Right renal pelvis (tissue), 4 donors: ENCODE measurements around the gene KCP. TPM values are rescaled to one million over a fixed set of nuclear protein-coding genes. Genes with fewer than 3 reads are reported as not detected.

Experiments used
- DNase-seq, 4 donors: peaks; one replicate each; pipeline ENCODE4 v3.0.0-alpha.2; 2013; ENCODE audit warnings: low read depth in 4 of 4, low spot score in 3 of 4, missing footprints in 1 of 4
- polyA plus RNA-seq, 4 donors: library from polyadenylated mRNA; unstranded; fragments of 120-200 nt; gene quantifications; one replicate each; pipeline ENCODE4 v1.2.1, GENCODE V29; 2013; ENCODE audit not compliant: insufficient read length in 4 of 4

The KCP gene
- polyA plus RNA-seq, 4 donors: 14.0 to 25.1 (median 20.7) TPM

GRCh38 chr7:128860158-128861073 lies 50.1 kb downstream of the KCP start:
- no peak for DNase-seq

- no peak for DNase-seq
Measured at GRCh38 chr7:128859232-128860157, 51.0 kb downstream of the KCP start.

GRCh38 chr7:128858380-128859231 lies 51.9 kb downstream of the KCP start:
- no peak for DNase-seq

GRCh38 chr7:128856001-128856718 lies 54.3 kb downstream of the KCP start:
- no peak for DNase-seq

GRCh38 chr7:128855559-128855958 lies 55.0 kb downstream of the KCP start:
- no peak for DNase-seq

- no peak for DNase-seq
Measured at GRCh38 chr7:128854396-128854795, 56.1 kb downstream of the KCP start.

- no peak for DNase-seq
Measured at GRCh38 chr7:128853799-128854198, 56.7 kb downstream of the KCP start.

GRCh38 chr7:128852537-128853254 lies 57.8 kb downstream of the KCP start:
- no peak for DNase-seq

GRCh38 chr7:128849804-128850490 lies 60.6 kb downstream of the KCP start:
- DNase-seq: no peak

- no peak for DNase-seq
Measured at GRCh38 chr7:128849156-128849515, 61.4 kb downstream of the KCP start.

- DNase-seq: no peak
Measured at GRCh38 chr7:128848289-128849155, 62.0 kb downstream of the KCP start.

- no peak for DNase-seq
Measured at GRCh38 chr7:128847721-128848211, 62.7 kb downstream of the KCP start.

GRCh38 chr7:128846781-128847444 lies 63.6 kb downstream of the KCP start:
- DNase-seq: no peak

GRCh38 chr7:128845987-128846386 lies 64.5 kb downstream of the KCP start:
- DNase-seq: no peak

GRCh38 chr7:128845475-128845874 lies 65.0 kb downstream of the KCP start:
- no peak for DNase-seq

GRCh38 chr7:128844777-128845311 lies 65.7 kb downstream of the KCP start:
- DNase-seq: no peak
